GM12878 (cell line): ENCODE results near the gene KCNH4.

Experiments used
- BRCA1 ChIP-seq: IDR thresholded peaks from 2 replicates; pipeline ENCODE4 v1.6.1; 2011; ENCODE audit warnings: low read depth, low read length, improper control_type of control experiment
- EP300 ChIP-seq, 2 experiments: fragments of 150-350 bp in 1 of 2; IDR thresholded peaks; 2 replicates each; pipeline ENCODE4 v1.6.1; 2011 to 2012; ENCODE audit warnings: low read depth in 2 of 2, low read length in 2 of 2, borderline replicate concordance in 1 of 2, improper control_type of control experiment in 1 of 2, inconsistent platforms in 1 of 2; ENCODE audit not compliant: control insufficient read depth in 1 of 2
- ESRRA ChIP-seq: IDR thresholded peaks from 2 replicates; pipeline ENCODE4 v1.6.1; 2012; ENCODE audit warnings: mild to moderate bottlenecking, low read length, improper control_type of control experiment
- JUNB ChIP-seq: IDR thresholded peaks from 2 replicates; pipeline ENCODE4 v1.6.1; 2016; ENCODE audit warnings: antibody characterized with exemption, mild to moderate bottlenecking
- NR2C2 ChIP-seq: IDR thresholded peaks from 2 replicates; pipeline ENCODE4 v1.6.1; 2011; ENCODE audit warnings: borderline replicate concordance, low read depth; ENCODE audit not compliant: control insufficient read depth, insufficient read length
- RBBP5 ChIP-seq: fragments of 200-600 bp; sonication (generic); conservative IDR thresholded peaks from 2 replicates; pipeline ENCODE4 v1.6.1; 2016
- SREBF2 ChIP-seq: IDR thresholded peaks from 2 replicates; pipeline ENCODE4 v1.6.1; 2012; ENCODE audit warnings: mild to moderate bottlenecking, low read length
- TAF1 ChIP-seq: IDR thresholded peaks from 2 replicates; pipeline ENCODE4 v1.6.1; 2011; ENCODE audit warnings: mild to moderate bottlenecking, low read depth, low read length, borderline replicate concordance
- YY1 ChIP-seq: IDR thresholded peaks from 2 replicates; pipeline ENCODE4 v1.6.1; 2011; ENCODE audit warnings: low read depth, mild to moderate bottlenecking, low read length

GRCh38 chr17:42210046-42210445 lies 29.1 kb upstream of the KCNH4 start:
- TF ChIP-seq YY1 = no peak
- TF ChIP-seq SREBF2 = no peak
- no peak for TF ChIP-seq ESRRA
- TF ChIP-seq BRCA1 = no peak
- TF ChIP-seq EP300 (IDR thresholded peaks at IDR 0.05; ENCODE audit: borderline replicate concordance in 1 of 2, control insufficient read depth in 1 of 2, low read depth in 2 of 2, low read length in 2 of 2) = no peak
- no peak for TF ChIP-seq RBBP5
- no peak for TF ChIP-seq JUNB
- no peak for TF ChIP-seq NR2C2
- TF ChIP-seq TAF1 = no peak
